Umbilical cord (tissue), 2 donors: Measurements from ENCODE around the gene H1-8. TPM values are rescaled to one million over a fixed set of nuclear protein-coding genes. Genes with fewer than 3 reads are reported as not detected.

Experiments used
- DNase-seq: peaks from one replicate; pipeline ENCODE4 v3.0.0-alpha.2; 2015; ENCODE audit warnings: low spot score
- total RNA-seq: library from RNA; depleted of rRNA; stranded (reverse); fragments of >200 nt; gene quantifications from one replicate; pipeline ENCODE4 v1.2.3, GENCODE V29; 2014; ENCODE audit warnings: low replicate concordance; ENCODE audit not compliant: insufficient read depth

Gene H1-8
- total RNA-seq, 1 donor from 2014 or later: not detected

GRCh38 chr3:129573493-129573892, 30.5 kb downstream of the H1-8 start:
- DNase-seq: no peak

GRCh38 chr3:129574206-129574605, 31.2 kb downstream of the H1-8 start:
- no peak for DNase-seq

GRCh38 chr3:129575233-129575996, 32.4 kb downstream of the H1-8 start:
- no peak for DNase-seq

- no peak for DNase-seq
Measured at GRCh38 chr3:129575997-129576384, 33.0 kb downstream of the H1-8 start.

GRCh38 chr3:129576514-129577352, 33.8 kb downstream of the H1-8 start:
- peak; percentile 35 for DNase-seq

- peak; percentile 58 for DNase-seq
Measured at GRCh38 chr3:129577366-129577765, 34.4 kb downstream of the H1-8 start.

- DNase-seq: no peak
Measured at GRCh38 chr3:129577925-129578786, 35.2 kb downstream of the H1-8 start.

- no peak for DNase-seq
Measured at GRCh38 chr3:129579991-129580390, 37.0 kb downstream of the H1-8 start.

GRCh38 chr3:129581623-129582022, 38.6 kb downstream of the H1-8 start:
- DNase-seq: no peak

- no peak for DNase-seq
Measured at GRCh38 chr3:129582799-129583198, 39.8 kb downstream of the H1-8 start.

- DNase-seq: no peak
Measured at GRCh38 chr3:129583289-129583688, 40.3 kb downstream of the H1-8 start.

- DNase-seq: no peak
Measured at GRCh38 chr3:129584631-129585030, 41.7 kb downstream of the H1-8 start.

- DNase-seq: no peak
Measured at GRCh38 chr3:129585949-129586657, 43.1 kb downstream of the H1-8 start.

- DNase-seq: peak; percentile 92
Measured at GRCh38 chr3:129586746-129587430, 43.9 kb downstream of the H1-8 start.

GRCh38 chr3:129587566-129588210, 44.7 kb downstream of the H1-8 start:
- DNase-seq: no peak

GRCh38 chr3:129590215-129590614, 47.2 kb downstream of the H1-8 start:
- DNase-seq: no peak

- no peak for DNase-seq
Measured at GRCh38 chr3:129591932-129592331, 49.0 kb downstream of the H1-8 start.

- DNase-seq: peak; percentile 72
Measured at GRCh38 chr3:129592381-129593131, 49.6 kb downstream of the H1-8 start.

GRCh38 chr3:129593230-129593594, 50.2 kb downstream of the H1-8 start:
- DNase-seq: no peak
